ENCODE measurements around the gene RNF187. TPM values are rescaled to one million over a fixed set of nuclear protein-coding genes. Genes with fewer than 3 reads are reported as not detected.

RNF187 gene
- total and polyA plus RNA-seq, 10 of the 15 experiments (the other 5 are each of a cell fraction or from before 2014, with no cell fraction given): 2.6 to 116 (median 29.5) TPM

DNA sequence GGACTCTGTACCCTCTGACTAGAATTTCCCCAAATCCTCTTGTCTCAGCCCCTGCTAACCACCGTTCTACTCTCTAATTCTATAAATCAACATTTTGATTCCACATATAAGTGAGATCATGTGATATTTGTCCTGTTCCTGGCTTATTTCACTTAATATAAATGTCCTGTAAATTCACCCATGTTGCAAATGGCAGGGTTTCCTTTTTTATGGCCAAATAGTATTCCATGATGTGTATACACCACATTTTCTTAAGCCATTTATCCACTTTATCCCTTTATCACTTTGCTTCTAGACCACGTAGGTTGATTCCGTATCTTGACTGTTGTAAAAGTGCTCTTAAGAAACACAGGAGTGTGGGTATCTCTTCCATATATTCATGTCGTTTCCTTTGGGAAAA, 8.9 kb downstream of the RNF187 start:
- BruUV-seq (replicated peaks): no TSS peak

More for the DNA sequence above, 8.9 kb downstream of the RNF187 start:
- Histone ChIP-seq H2AFZ (ENCODE audit: control insufficient read depth, low read depth, low read length) (no peak overlapping the region), H3K27ac (ENCODE audit: control insufficient read depth, insufficient read depth) (no peak overlapping the region), H3K4me3 (no peak overlapping the region), H3K79me2 (ENCODE audit: control insufficient read depth, insufficient read depth, low read length) (no peaks in the 10 kb centered on the region), H3K9ac (ENCODE audit: control insufficient read depth, insufficient read depth, low read length) (no peak overlapping the region), H3K9me3 (replicated peaks; ENCODE audit: control insufficient read depth, insufficient read depth, low read length) (no peaks in the 10 kb centered on the region), H3K27me3 (replicated peaks in 1 of 2; ENCODE audit: control insufficient read depth in 2 of 2, insufficient read depth in 2 of 2, low read length in 1 of 2) (no peaks in the 10 kb centered on the region), H3K4me1 (ENCODE audit: control insufficient read depth, insufficient read depth, low read length) (peaks cover 13% of the 10 kb centered on the region), H4K20me1 (ENCODE audit: control insufficient read depth, insufficient read depth) (no peaks in the 10 kb centered on the region), H3K4me2 (ENCODE audit: control insufficient read depth, insufficient read depth) (no peak overlapping the region), H3K36me3 (ENCODE audit: control insufficient read depth in 2 of 2, insufficient read depth in 2 of 2, low read length in 1 of 2) (peaks cover 7 to 14% of the 10 kb centered on the region in 2 experiments)
- ChIA-PET CTCF (interaction anchor here (0.6 kb wide), 1 partner anchor 38 kb away, joined by 4 read pairs; no protein-coding TSS in a partner anchor), RAD21 (ENCODE audit: unreplicated experiment) (no interaction called here), SMC1A (ENCODE audit: uncharacterized antibody, unreplicated experiment) (no interaction called here), POLR2A (no interaction called here)
- ATAC-seq (no peak), DNase-seq (ENCODE audit: low read depth, low spot score) (no peak), FAIRE-seq (no peak)
- 81% methylated on average over 4 of the region's 4 CpGs for WGBS (ENCODE audit: insufficient coverage, insufficient replicate concordance, low lambda C conversion rate, missing lambda C conversion rate)
- TF ChIP-seq SUPT20H (IDR thresholded peaks at IDR 0.05; ENCODE audit: borderline replicate concordance, control insufficient read depth, low read depth, low read length): no peak
- no peak for TF ChIP-seq ZBTB4 (CRISPR knock-in tag; IDR thresholded peaks at IDR 0.05)
- no peak for TF ChIP-seq WRNIP1 (IDR thresholded peaks at IDR 0.05; ENCODE audit: borderline replicate concordance, low read depth, low read length)
- no peak for TF ChIP-seq TAF1 (IDR thresholded peaks at IDR 0.05; ENCODE audit: borderline replicate concordance, low read depth, low read length)
- no peak for TF ChIP-seq ESRRA (IDR thresholded peaks at IDR 0.05; ENCODE audit: low read length)
- TF ChIP-seq EED (IDR thresholded peaks at IDR 0.05; ENCODE audit: low read depth): no peak
- no peak for TF ChIP-seq SPI1 (IDR thresholded peaks at IDR 0.05; ENCODE audit: borderline replicate concordance, insufficient read depth, low read depth, low read length)
- TF ChIP-seq HDAC2 (IDR thresholded peaks at IDR 0.05): no peak
- TF ChIP-seq ETV6 (conservative IDR thresholded peaks at IDR 0.05 in 1 of 2, IDR thresholded peaks at IDR 0.05 in 1 of 2; ENCODE audit: borderline replicate concordance in 1 of 2, low read depth in 1 of 2): no peak
- TF ChIP-seq POLR2AphosphoS5 (IDR thresholded peaks at IDR 0.05; ENCODE audit: low read length): no peak
- no peak for TF ChIP-seq CBX3 (IDR thresholded peaks at IDR 0.05; ENCODE audit: borderline replicate concordance, low read depth)
- TF ChIP-seq RBBP5 (conservative IDR thresholded peaks at IDR 0.05): no peak
- intact Hi-C loops (cut with micrococcal nuclease; ENCODE audit: unreplicated experiment): no loop called here
- in situ Hi-C loops (cut with MboI): no loop called here
